ENCODE data around the gene CD80.
A peak's percentile ranks its signal among the peaks of the same experiment; 100 is the strongest.
"Not testable (repeated sequence)": the region's sequence is repeated elsewhere in the genome, so short reads cannot be mapped to it uniquely, and the experiment has no call there.

CD80 gene

GRCh38 chr3:119582178-119582577 is 22.8 kb upstream of the CD80 start:
- DNase-seq (ENCODE audit: low read depth) = no peak

GRCh38 chr3:119580067-119580760 is 20.8 kb upstream of the CD80 start:
- DNase-seq (ENCODE audit: low read depth) = no peak

GRCh38 chr3:119579366-119580066 is 20.1 kb upstream of the CD80 start, which contains the start of gene ADPRH:
Gene ADPRH (plus strand): TSS chr3:119579492. CDS start chr3:119582170, 2,678 bp downstream.
- peak; percentile 33 for DNase-seq (ENCODE audit: low read depth)

- DNase-seq (ENCODE audit: low read depth) = no peak
Observed at GRCh38 chr3:119575507-119575906, 16.1 kb upstream of the CD80 start.

- no peak for DNase-seq (ENCODE audit: low read depth)
Observed at GRCh38 chr3:119571688-119572087, 12.3 kb upstream of the CD80 start.

- DNase-seq (ENCODE audit: low read depth) = no peak
Observed at GRCh38 chr3:119571230-119571629, 11.8 kb upstream of the CD80 start.

DNA sequence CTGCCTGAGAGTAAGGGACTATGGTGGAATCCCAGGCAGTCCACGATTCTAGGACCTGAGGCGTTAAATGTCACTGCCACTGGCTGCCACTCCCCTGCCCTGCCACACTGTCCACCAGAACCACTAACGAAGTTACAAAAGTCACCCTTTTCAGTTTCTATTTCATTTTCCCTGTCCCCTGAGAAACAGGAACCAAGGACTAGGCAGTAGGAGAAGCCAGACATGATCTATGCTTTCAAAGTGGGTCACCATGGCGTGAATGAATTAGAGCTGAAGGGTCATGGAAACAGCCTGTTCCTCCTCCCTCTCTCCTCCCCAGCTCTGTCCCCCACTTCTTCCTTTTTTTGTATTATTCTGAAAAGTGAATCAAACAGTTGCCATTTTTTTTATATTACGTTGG is 10.8 kb upstream of the CD80 start:
- no peak for DNase-seq (ENCODE audit: low read depth)

GRCh38 chr3:119569156-119569555 is 9.7 kb upstream of the CD80 start:
- no peak for DNase-seq (ENCODE audit: low read depth)

DNA sequence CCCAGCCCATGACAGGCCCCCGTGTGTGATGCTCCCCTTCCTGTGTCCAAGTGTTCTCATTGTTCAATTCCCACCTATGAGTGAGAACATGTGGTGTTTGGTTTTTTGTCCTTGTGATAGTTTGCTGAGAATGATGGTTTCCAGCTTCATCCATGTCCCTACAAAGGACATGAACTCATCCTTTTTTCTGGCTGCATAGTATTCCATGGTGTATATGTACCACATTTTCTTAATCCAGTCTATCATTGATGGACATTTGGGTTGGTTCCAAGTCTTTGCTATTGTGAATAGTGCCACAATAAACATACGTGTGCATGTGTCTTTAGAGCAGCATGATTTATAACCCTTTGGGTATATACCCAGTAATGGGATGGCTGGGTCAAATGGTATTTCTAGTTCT is 3.9 kb upstream of the CD80 start:
- not testable (repeated sequence) for DNase-seq (ENCODE audit: low read depth)

DNA sequence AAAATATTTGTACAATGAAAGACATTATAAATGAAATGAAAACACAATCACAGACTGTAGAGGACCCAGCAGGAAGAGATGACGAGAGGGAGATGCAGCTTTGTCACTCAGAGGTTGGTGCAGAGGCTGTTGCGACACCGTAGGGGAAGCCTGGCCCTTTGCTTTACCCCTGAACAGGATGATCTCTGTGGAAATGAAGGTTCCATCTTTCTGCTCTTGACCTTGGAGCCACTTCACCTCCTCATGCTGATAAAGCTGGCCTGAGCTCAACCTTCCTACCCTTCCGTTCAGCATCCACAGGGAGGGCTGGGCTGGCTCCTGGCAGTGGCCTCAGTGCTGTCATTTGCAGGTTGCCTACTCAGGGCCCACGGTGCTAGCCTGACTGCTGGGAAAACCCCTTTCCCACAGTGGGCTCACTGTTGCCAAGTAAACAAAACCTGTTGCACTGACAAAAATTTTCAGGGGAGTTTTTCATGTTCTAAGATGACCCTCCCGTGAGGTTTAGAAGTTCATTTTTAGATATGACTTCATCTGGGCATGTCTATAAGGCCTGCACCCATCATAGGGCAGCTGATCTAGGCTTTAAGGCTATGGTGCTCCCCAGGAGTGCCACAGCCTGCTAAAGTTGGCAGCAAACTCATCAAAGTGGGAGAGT is 3.0 kb upstream of the CD80 start:
- DNase-seq (ENCODE audit: low read depth) = no peak

GRCh38 chr3:119560160-119560559 is 746 bp upstream of the CD80 start:
- no peak for DNase-seq (ENCODE audit: low read depth)

DNA sequence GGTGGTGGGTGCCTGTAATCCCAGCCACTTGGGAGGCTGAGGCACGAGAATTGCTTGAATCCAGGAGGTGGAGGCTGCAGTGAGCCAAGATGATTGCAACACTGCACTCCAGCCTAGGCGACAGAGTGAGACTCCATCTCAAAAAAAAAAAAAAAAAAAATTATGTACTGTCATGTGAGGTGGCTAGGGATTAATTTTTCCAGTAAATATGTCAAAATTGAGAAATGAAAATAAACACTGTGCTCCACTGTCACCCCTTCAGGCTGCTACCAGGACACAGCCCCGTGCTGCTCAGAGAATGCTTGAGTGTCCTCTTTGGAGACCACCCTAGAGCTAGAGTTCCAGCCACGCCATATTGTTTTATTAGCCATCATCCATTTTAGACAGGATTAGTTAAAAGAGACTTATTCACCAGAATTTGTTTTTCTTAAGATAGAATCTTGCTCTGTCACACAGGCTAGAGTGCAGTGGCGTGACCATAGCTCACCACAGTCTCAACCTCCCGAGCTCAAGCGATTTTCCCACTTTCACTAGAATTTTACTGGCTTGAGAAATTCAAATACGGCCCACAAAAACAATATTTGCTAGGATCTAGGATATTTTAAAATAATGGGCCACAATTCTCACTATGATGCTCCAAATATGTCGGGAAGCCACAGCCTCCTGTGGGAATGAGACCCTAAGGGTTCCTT is 642 bp downstream of the CD80 start:
- no peak for DNase-seq (ENCODE audit: low read depth)

DNA sequence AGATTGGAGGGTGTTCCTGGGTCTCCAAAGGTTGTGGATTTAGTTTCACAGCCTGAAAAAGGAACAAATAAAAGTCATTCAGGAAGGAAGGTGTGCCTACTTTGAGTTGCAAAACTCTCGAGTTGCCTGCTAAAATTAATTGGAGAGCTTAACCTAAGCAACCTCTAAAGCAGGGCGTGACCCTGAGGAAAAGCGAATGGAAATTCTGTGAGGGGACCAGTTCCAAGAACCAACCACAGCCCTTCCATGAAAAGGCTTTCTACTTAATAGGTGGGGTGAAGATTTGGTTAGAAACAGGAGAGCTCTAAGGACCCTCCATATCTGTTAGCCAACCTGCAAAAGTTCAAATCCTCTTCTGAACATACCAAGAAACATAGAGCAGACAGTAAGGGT is 1.5 kb downstream of the CD80 start:
- DNase-seq (ENCODE audit: low read depth) = no peak

DNA sequence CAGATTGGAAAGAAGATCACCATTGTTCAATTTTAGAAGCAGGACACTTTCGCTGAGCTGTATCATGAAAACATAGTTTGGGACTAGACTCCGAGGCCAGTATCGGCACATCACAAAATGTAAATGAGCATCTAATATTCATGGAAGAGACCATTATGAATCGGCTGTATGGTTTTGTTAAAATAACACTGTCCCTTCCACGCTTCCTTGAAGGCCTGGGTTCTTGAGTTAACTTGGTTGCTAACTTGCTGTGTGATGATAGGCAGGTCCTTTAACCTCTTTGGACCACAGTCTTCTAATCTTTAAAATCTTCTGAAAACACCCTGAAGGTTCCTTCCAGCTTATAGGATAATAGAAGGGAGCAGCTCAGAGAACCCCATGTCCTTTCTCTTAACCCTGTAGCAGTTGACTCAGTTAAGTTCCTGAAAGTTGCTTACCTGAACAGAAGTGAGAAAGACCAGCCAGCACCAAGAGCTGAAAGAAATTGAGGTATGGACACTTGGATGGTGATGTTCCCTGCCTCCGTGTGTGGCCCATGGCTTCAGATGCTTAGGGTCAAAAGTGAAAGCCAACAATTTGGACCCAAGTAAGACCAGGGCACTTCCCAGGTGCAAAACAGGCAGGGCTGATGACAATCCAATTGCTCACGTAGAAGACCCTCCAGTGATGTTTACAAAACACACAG is 2.1 kb downstream of the CD80 start:
- DNase-seq (ENCODE audit: low read depth) = no peak

DNA sequence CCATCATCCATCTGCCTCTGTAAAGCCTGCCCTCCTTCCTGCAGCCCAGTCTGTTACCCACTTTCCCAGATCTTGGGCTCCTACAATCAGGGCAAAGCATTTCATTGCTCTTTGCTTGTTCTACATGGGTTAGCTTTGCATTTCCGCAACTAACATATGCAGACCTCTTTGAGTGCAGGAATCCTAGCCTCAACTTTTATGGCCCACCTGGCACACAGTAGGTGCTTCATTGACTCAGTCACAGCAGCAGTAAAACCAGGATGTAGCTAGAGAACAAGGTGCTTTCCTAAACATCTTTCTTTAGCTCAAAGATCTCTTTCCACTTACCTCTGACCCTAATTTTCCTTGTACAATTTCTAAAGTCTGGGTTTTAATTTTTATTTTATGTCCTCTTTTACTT is 3.5 kb downstream of the CD80 start:
- DNase-seq (ENCODE audit: low read depth) = no peak

- no peak for DNase-seq (ENCODE audit: low read depth)
Observed at GRCh38 chr3:119555309-119555735, 4.1 kb downstream of the CD80 start.

DNA sequence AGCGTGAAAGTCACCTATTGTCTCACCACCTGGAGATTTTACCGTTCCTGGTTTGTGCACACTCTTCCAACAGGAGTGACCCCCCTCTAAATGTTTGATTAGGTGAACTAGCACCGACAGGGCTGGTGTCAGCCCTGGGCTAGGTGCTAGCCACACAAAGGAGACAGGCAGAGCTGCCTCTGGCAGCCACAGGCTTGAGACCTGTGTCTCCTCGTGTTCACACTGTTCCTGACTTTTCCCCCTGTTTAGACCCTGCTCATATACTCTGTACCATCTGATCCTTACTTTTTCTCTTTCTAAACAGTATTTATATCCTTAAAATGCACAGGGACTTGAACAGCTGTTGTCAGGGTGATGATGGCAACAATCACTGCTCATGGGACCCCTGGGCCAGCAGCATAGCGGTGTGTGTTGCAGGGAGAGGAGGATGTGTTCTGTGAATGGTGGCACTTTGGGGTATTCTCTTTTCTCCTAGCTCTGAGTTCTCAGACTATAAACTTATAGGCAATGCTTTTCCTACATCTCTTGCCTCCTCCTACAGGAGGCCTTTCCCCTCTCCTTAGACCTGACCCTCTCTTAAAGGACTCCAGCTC is 5.5 kb downstream of the CD80 start:
- DNase-seq (ENCODE audit: low read depth) = no peak

DNA sequence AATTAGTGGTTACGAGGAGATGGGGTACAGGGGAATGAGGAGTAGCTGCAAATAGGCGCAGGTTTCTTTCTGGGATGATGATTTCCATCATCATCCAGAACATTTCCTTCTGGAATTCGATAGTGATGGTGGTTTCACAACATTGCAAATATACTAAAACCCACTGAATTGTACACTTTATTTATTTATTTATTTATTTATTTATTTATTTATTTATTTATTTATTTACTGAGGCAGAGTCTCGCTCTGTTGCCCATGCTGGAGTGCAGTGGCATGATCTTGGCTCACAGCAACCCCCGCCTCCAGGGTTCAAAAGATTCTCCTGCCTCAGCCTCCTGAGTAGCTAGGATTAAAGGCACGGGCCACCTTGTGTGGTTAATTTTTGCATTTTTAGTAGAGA is 6.5 kb downstream of the CD80 start:
- DNase-seq (ENCODE audit: low read depth) = not testable (repeated sequence)

DNA sequence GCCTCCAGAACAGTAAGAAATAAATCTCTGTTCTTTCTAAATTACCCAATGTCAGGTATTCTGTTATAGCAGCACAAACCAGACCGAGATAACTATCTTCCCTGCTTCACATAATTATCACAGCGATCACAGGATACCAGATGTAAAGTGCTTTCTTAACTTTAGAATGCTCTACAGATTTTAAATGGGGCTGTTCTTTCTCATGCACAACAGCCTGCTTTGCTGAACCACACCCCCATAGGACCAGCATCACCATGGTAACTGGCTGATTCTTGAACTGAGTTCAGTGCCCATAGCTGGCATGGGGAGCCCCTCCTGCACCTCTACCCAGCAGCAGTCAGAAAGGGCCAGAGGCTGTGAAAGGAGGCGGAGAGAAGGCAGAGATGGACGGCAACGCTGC is 7.8 kb downstream of the CD80 start:
- no peak for DNase-seq (ENCODE audit: low read depth)

- DNase-seq (ENCODE audit: low read depth) = no peak
Observed at GRCh38 chr3:119550192-119550910, 9.1 kb downstream of the CD80 start.

DNA sequence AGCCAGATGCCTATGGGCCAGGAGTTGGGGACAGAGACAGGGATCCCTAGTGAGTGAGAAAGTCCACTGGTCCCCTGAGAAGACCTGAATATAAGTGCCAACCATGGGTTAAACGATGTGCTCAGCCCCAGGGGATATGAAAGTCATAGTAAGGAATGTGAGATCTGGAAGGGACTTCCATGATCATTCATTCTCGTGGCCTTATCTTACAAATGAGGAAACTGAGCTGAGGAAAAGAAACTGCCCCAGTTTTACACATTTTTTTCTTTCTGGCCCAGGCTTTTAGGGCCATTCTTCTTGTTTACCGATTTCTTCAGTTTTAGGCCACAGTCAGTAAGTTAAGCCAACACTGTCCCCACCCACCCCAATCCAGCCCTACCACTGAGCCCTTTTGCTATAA is 11.1 kb downstream of the CD80 start:
- no peak for DNase-seq (ENCODE audit: low read depth)

Measured in stromal cell of bone marrow (primary cell).